ENCODE data around the gene SYT14.

The SYT14 gene

GRCh38 chr1:210198840-210199239, 260.8 kb downstream of the SYT14 start:
- no peak for DNase-seq (ENCODE audit: low read depth in 1 of 2, low spot score in 1 of 2)

DNA sequence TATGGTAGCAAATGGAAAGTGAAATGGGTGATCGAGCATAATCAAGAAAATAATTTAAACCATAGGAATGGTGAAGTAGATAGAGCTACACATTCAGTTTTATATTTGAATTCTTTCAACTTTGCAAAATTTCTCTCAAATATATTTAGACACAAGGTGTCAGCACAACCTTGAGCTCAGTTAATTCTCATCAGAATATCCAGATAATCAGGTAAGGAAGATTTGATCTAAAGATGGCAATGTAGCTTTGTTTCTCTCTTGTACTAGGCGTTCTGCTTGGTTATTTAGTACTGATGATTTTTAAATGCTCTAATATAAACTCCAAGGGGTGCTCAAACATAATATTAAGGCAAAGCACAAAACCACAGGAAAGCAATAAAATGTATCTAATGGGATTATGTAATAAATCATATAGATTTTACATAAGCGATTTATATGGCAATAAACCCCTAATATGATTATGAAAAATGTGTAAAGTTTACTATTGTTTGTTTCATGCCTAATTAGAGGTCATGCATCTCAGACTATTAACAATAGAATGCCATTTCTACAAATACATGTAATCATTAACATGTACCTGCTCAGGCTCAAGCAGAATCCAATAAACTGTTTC, 262.2 kb downstream of the SYT14 start:
- DNase-seq (ENCODE audit: low read depth in 1 of 2, low spot score in 1 of 2): no peak

- no peak for DNase-seq (ENCODE audit: low read depth in 1 of 2, low spot score in 1 of 2)
These were observed 263.7 kb downstream of the SYT14 start for GRCh38 chr1:210201681-210202080.

DNA sequence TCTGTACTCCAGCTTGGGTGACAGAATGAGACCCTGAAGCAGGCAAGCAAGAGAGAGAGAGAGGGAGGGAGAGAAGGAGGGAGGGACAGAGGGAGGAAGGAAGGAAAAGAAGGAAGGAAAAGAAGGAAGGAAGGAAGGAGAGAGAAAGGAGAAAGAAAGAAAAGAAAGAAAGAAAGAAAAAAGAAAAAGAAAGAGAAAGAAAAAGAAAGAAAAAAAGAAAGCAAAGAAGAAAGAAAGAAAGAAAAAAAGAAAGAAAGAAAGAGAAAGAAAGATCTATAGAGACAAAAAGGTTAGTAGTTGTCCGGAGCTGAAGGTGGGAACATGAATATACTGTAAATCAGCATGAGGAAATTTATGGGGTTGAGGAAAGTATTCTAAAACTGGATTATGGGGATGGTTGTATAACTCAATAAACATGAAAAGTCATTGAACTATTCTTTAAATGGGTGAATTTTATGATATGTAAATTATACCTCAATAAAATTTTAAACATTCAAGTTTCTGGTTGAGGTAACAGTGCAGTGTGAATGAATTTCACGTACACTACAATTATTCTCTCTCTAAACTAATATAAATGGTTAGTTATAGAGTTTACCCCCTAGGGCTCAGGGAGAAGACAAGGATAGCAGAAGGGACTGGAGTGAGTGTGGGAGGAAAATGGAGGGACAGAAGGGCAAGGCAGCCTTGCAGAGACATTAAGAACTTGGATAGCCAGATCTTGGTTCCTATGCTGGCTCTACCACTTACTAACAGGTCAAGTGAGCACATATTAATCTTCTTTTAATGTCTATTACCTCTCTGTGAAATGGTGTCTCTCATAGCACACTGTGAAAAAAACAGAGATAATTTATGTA, 269.8 kb downstream of the SYT14 start:
- no peak for DNase-seq (ENCODE audit: low read depth in 1 of 2, low spot score in 1 of 2)

- DNase-seq (ENCODE audit: low read depth in 1 of 2, low spot score in 1 of 2): no peak
These were observed 275.3 kb downstream of the SYT14 start for GRCh38 chr1:210213335-210213734.

- DNase-seq (ENCODE audit: low read depth in 1 of 2, low spot score in 1 of 2): no peak
These were observed 276.8 kb downstream of the SYT14 start for GRCh38 chr1:210214573-210215409.

DNA sequence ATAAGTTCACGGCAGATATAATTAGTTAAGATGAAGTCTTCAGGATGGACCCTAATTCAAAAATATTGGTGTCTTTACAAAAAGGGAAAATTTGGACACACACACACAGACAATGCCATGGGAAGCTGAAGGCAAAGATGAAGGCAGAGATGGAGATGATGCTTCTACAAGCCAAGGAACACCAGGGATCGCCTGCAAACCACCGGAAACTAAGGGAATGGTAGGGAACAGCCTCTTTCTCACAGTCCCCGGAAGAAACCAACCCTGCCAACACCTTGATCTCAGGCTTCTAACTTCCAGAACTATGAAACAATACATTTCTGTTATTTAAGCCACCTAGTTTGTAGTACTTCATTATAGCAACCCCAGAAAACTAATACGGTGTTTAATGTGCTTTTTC, 279.5 kb downstream of the SYT14 start:
- DNase-seq (ENCODE audit: low read depth in 1 of 2, low spot score in 1 of 2): no peak

- no peak for DNase-seq (ENCODE audit: low read depth in 1 of 2, low spot score in 1 of 2)
These were observed 280.0 kb downstream of the SYT14 start for GRCh38 chr1:210218047-210218446.

Measured in stimulated activated CD4-positive, alpha-beta T cell treated with anti-CD3 and anti-CD28 coated beads, Interleukin-15, amount 100 ng/mL, for 1 hour (primary cell).